Measurements from ENCODE around the gene ZNF273.
A peak's percentile ranks its signal among the peaks of the same experiment; 100 is the strongest.

Gene ZNF273

DNA sequence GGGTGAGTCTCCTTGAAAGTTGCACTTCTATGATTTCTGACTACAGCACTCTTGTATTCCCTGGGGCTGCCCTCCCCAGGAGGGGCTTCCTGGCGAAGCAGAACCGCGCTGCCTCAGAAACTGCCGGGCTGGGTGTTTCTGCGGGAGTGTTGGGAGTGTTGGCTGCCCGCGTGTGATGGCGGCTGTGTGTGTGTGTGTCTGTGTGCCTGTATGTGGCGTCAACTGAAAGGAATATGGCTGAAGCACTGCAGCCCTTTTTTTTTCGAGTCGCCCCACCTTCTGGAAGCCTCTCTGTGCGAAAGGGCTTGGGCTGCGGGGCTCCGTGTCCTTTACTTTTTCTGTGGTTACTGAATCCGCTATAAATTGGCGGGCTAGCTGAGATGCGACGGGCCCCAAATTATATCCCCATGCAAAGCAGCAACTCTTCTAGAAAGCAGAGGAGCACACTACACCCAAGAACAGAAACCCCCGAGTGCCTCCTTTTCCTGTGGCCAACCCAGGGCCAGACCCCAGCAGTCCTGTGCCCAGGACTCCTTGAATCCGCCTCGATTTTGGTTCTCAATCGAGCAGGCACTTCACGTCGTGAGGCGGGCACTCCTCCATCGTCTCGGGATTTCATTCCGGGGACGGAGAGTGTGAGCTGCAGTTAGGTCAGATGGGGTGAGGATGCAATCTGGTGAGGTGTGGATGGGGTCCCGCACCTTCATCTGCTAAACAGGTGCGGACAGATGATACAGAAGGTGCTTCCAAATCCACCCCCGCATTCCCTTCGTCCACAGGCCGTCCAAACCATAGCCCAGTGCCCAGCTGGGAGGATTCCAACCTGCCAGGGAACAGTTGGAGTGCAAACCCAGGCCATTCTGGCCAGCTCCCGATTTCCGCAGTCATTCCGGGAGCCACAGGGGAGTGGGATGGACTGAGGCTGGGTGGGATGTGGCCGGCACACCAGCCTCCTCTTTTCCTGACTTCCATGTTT, 22.5 kb upstream of the ZNF273 start:
- DNase-seq (ENCODE audit: low read depth), result no peak
- TF ChIP-seq, protein P1, sequence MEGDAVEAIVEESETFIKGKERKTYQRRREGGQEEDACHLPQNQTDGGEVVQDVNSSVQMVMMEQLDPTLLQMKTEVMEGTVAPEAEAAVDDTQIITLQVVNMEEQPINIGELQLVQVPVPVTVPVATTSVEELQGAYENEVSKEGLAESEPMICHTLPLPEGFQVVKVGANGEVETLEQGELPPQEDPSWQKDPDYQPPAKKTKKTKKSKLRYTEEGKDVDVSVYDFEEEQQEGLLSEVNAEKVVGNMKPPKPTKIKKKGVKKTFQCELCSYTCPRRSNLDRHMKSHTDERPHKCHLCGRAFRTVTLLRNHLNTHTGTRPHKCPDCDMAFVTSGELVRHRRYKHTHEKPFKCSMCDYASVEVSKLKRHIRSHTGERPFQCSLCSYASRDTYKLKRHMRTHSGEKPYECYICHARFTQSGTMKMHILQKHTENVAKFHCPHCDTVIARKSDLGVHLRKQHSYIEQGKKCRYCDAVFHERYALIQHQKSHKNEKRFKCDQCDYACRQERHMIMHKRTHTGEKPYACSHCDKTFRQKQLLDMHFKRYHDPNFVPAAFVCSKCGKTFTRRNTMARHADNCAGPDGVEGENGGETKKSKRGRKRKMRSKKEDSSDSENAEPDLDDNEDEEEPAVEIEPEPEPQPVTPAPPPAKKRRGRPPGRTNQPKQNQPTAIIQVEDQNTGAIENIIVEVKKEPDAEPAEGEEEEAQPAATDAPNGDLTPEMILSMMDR (IDR thresholded peaks at IDR 0.05; ENCODE audit: low read depth, low read length, missing control alignments), result no peak
- H3K4me3 ChIP-seq (ENCODE audit: low read depth, low read length), result no peak overlapping the region
- in situ Hi-C loops (cut with HindIII; ENCODE audit: low sequenced_read_pairs), result loop anchor here (25.0 kb wide), 1 partner anchor 218 kb away; the partner anchor contains the start of gene ZNF107

- DNase-seq (ENCODE audit: low read depth), result no peak
- peak overlapping the region; percentile 33 for H3K4me3 ChIP-seq (ENCODE audit: low read depth, low read length)
- TF ChIP-seq, protein P1 (IDR thresholded peaks at IDR 0.05; ENCODE audit: low read depth, low read length, missing control alignments), result no peak
- in situ Hi-C loops (cut with HindIII; ENCODE audit: low sequenced_read_pairs), result loop anchor here (25.0 kb wide), 1 partner anchor 219 kb away; the partner anchor contains the start of gene ZNF107
These were observed 21.4 kb upstream of the ZNF273 start for GRCh38 chr7:64881461-64882287.

- H3K4me3 ChIP-seq (ENCODE audit: low read depth, low read length), result peak overlapping the region; percentile 33
- in situ Hi-C loops (cut with HindIII; ENCODE audit: low sequenced_read_pairs), result loop anchor here (25.0 kb wide), 1 partner anchor 220 kb away; the partner anchor contains the start of gene ZNF107
- DNase-seq (ENCODE audit: low read depth), result no peak
These were observed 20.5 kb upstream of the ZNF273 start for GRCh38 chr7:64882341-64883112.

GRCh38 chr7:64883113-64883905, 19.8 kb upstream of the ZNF273 start:
- H3K4me3 ChIP-seq (ENCODE audit: low read depth, low read length), result peak overlapping the region; percentile 33
- TF ChIP-seq, protein P1 (IDR thresholded peaks at IDR 0.05; ENCODE audit: low read depth, low read length, missing control alignments), result no peak
- DNase-seq (ENCODE audit: low read depth), result no peak
- in situ Hi-C loops (cut with HindIII; ENCODE audit: low sequenced_read_pairs), result loop anchor here (25.0 kb wide), 1 partner anchor 221 kb away; the partner anchor contains the start of gene ZNF107

More at GRCh38 chr7:64882341-64883112, 20.5 kb upstream of the ZNF273 start:
- TF ChIP-seq, protein P1 (IDR thresholded peaks at IDR 0.05; ENCODE audit: low read depth, low read length, missing control alignments), result no peak

DNA sequence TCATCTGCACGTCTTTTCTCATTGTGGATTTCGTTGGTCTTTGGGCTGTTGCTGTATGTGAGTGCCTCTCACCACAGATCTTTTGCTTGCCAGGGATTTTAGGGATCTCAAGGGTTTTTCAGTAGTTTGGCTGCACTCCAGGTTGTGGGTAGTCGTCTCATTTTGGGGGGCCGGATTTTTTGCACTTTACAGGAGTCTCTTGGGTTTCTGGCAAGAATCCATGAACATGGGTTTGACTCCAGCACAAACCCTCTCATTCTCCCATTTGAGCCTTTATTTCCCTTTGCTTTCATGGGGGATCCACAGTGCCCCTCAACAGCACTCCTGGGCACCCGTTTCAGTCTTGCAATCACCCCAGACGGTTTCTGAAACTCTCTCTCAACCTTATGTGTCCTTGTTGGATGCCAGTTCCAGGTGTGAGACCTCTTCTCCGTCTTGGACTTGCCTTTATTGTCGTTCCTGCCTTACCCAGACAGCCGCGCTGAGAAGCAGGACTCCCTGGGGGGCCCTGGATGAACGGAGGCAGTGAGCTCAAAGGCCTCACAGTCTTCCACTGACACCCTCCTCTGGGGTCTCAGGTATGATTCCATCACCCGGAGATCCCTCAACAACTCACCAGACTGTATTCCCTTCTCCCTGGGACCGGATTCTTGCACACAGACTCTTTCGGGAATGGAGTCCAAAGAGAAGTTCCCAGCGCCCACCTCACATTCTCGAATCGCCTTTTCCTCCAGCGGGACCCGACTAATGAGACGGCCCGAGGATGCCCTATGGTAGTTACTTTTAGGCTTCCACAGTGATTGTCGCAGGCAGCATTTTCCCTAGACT, 18.8 kb upstream of the ZNF273 start:
- TF ChIP-seq, protein P1 (IDR thresholded peaks at IDR 0.05; ENCODE audit: low read depth, low read length, missing control alignments), result no peak
- in situ Hi-C loops (cut with HindIII; ENCODE audit: low sequenced_read_pairs), result loop anchor here (25.0 kb wide), 1 partner anchor 222 kb away; the partner anchor contains the start of gene ZNF107
- H3K4me3 ChIP-seq (ENCODE audit: low read depth, low read length), result no peak overlapping the region
- DNase-seq (ENCODE audit: low read depth), result no peak
